ENCODE data around the gene PABPC1L.
"Not testable (repeated sequence)": the region's sequence is repeated elsewhere in the genome, so short reads cannot be mapped to it uniquely, and the experiment has no call there.

Gene PABPC1L

GRCh38 chr20:44869471-44869870 is 40.4 kb upstream of the PABPC1L start:
- TF ChIP-seq CTCF (IDR thresholded peaks at IDR 0.05; ENCODE audit: insufficient read depth, low read length, missing control alignments): no peak
- CTCF ChIA-PET: interaction anchor here (0.6 to 5.5 kb wide), 8 partner anchors 9 to 355 kb away, joined by 3 to 142 read pairs (median 3); partner anchors contain the start of gene KCNK15
- POLR2A ChIA-PET: no interaction called here
- DNase-seq (ENCODE audit: low read depth, low spot score): no peak
- no peak overlapping the region for H3K4me3 ChIP-seq (ENCODE audit: low read depth, low read length)

GRCh38 chr20:44882360-44882759 is 27.5 kb upstream of the PABPC1L start:
- H3K4me3 ChIP-seq (ENCODE audit: low read depth, low read length); POLR2A ChIA-PET; DNase-seq (ENCODE audit: low read depth, low spot score): not testable (repeated sequence)
- CTCF ChIA-PET: interaction anchor here (1.3 to 1.8 kb wide), 2 partner anchors 15 to 134 kb away, joined by 3 to 8 read pairs; no protein-coding TSS in a partner anchor

- H3K4me3 ChIP-seq (ENCODE audit: low read depth, low read length): no peak overlapping the region
- ChIA-PET CTCF (interaction anchor here (1.7 to 3.1 kb wide), 2 partner anchors 17 to 135 kb away, joined by 4 to 13 read pairs; no protein-coding TSS in a partner anchor), POLR2A (interaction anchor here (0.6 kb wide), 1 partner anchor 134 kb away, joined by 3 read pairs; no protein-coding TSS in a partner anchor)
- no peak for DNase-seq (ENCODE audit: low read depth, low spot score)
- TF ChIP-seq CTCF (IDR thresholded peaks at IDR 0.05; ENCODE audit: insufficient read depth, low read length, missing control alignments): no peak
Measured at GRCh38 chr20:44883214-44883902, 26.5 kb upstream of the PABPC1L start.

- CTCF ChIA-PET: interaction anchor here (1.4 to 3.1 kb wide), 2 partner anchors 14 to 137 kb away, joined by 3 to 13 read pairs; no protein-coding TSS in a partner anchor
- no peak for TF ChIP-seq CTCF (IDR thresholded peaks at IDR 0.05; ENCODE audit: insufficient read depth, low read length, missing control alignments)
- peak overlapping the region; percentile 64 for H3K4me3 ChIP-seq (ENCODE audit: low read depth, low read length)
- DNase-seq (ENCODE audit: low read depth, low spot score): no peak
- POLR2A ChIA-PET: interaction anchor here (0.7 kb wide), 1 partner anchor 99 kb away, joined by 3 read pairs; no protein-coding TSS in a partner anchor
Measured at GRCh38 chr20:44884907-44885391, 24.9 kb upstream of the PABPC1L start.

GRCh38 chr20:44885392-44886265 is 24.2 kb upstream of the PABPC1L start, which contains the start of gene YWHAB:
TSS of gene YWHAB (plus strand) at chr20:44885705. CDS start at chr20:44901534, 15,829 bp downstream.
- ChIA-PET CTCF (interaction anchor here (1.4 to 3.1 kb wide), 2 partner anchors 13 to 138 kb away, joined by 3 to 13 read pairs; no protein-coding TSS in a partner anchor), POLR2A (no interaction called here)
- DNase-seq (ENCODE audit: low read depth, low spot score): peak; percentile 70
- no peak for TF ChIP-seq CTCF (IDR thresholded peaks at IDR 0.05; ENCODE audit: insufficient read depth, low read length, missing control alignments)
- peak within 1 kb of the TSS; percentile 81 for H3K4me3 ChIP-seq (ENCODE audit: low read depth, low read length)

- no peak for DNase-seq (ENCODE audit: low read depth, low spot score)
- TF ChIP-seq CTCF (IDR thresholded peaks at IDR 0.05; ENCODE audit: insufficient read depth, low read length, missing control alignments): no peak
- CTCF ChIA-PET: interaction anchor here (3.1 kb wide), 1 partner anchor 138 kb away, joined by 13 read pairs; no protein-coding TSS in a partner anchor
- POLR2A ChIA-PET: no interaction called here
- peak overlapping the region; percentile 81 for H3K4me3 ChIP-seq (ENCODE audit: low read depth, low read length)
Measured at GRCh38 chr20:44886266-44886651, 23.6 kb upstream of the PABPC1L start.
